ENCODE results near the gene KLHDC9.

- TF ChIP-seq POLR2AphosphoS5 (IDR thresholded peaks at IDR 0.05): no peak
- TF ChIP-seq, protein P1, sequence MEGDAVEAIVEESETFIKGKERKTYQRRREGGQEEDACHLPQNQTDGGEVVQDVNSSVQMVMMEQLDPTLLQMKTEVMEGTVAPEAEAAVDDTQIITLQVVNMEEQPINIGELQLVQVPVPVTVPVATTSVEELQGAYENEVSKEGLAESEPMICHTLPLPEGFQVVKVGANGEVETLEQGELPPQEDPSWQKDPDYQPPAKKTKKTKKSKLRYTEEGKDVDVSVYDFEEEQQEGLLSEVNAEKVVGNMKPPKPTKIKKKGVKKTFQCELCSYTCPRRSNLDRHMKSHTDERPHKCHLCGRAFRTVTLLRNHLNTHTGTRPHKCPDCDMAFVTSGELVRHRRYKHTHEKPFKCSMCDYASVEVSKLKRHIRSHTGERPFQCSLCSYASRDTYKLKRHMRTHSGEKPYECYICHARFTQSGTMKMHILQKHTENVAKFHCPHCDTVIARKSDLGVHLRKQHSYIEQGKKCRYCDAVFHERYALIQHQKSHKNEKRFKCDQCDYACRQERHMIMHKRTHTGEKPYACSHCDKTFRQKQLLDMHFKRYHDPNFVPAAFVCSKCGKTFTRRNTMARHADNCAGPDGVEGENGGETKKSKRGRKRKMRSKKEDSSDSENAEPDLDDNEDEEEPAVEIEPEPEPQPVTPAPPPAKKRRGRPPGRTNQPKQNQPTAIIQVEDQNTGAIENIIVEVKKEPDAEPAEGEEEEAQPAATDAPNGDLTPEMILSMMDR (IDR thresholded peaks at IDR 0.05): no peak
Observed at GRCh38 chr1:161092621-161093028, 5.5 kb upstream of the KLHDC9 start.
